HG02678 (cell line): ENCODE measurements around the gene PHF19.

Experiments
- ATAC-seq: cut with Tn5 transposase; IDR thresholded peaks from one replicate; pipeline ENCODE4 v1.9.1; 2021; ENCODE audit warnings: mild to moderate bottlenecking, moderate library complexity; ENCODE audit not compliant: unreplicated experiment

The PHF19 gene

DNA sequence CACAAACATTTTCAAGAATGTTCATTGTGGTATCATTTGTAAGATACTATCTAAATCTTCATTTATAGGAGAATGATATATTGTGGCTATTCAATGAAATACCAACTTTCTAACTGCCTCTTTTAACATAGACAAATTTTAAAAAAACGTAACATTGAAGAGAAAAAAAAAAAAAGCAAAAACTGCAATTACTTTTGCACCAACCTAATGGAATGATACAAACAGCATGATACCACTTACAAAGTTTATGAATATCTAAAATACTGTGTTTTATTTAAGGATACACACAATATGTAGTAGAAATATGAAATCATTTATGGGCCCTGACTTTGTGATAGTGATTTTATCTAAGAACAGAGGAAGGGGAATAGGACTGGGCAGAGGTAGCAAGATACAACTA, 58.4 kb downstream of the PHF19 start:
- ATAC-seq, result no peak

DNA sequence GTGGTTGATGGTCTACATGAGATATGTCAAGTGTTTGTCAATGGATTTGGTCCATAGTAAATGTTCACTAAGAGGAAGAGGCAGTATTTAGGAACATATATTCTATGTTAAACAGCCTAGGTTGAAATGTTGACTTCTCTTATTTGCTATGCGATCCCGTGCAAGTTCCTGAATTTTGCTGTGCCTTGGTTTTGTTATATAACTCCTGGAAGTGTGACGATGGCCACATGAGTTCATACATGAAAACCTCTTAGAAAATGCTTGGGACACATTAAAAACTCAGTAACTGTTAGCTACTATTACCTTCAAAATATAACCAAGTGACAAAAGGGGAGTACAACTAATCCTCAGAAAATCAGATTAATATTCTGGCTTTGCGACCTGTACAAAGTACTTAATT, 61.9 kb downstream of the PHF19 start:
- no peak for ATAC-seq

- no peak for ATAC-seq
These were observed 68.1 kb downstream of the PHF19 start for GRCh38 chr9:120808931-120809330.

GRCh38 chr9:120807607-120808379, 69.2 kb downstream of the PHF19 start:
- no peak for ATAC-seq
